Endothelial cell of umbilical vein (primary cell): ENCODE results near the gene MED16.

Source experiments
- EZH2 ChIP-seq: IDR thresholded peaks from 2 replicates; pipeline ENCODE4 v1.6.1; 2012; ENCODE audit warnings: borderline replicate concordance, low read depth, mild to moderate bottlenecking, moderate library complexity, low read length, inconsistent platforms; ENCODE audit not compliant: severe bottlenecking
- FOS ChIP-seq: IDR thresholded peaks from 2 replicates; pipeline ENCODE4 v1.6.1; 2011; ENCODE audit warnings: mild to moderate bottlenecking, low read length, moderate library complexity, borderline replicate concordance; ENCODE audit not compliant: insufficient read depth
- JUN ChIP-seq: IDR thresholded peaks from 2 replicates; pipeline ENCODE4 v1.6.1; 2011; ENCODE audit warnings: borderline replicate concordance, low read depth; ENCODE audit not compliant: insufficient read length, insufficient read depth
- MYC ChIP-seq: IDR thresholded peaks from one replicate; pipeline ENCODE4 v1.6.1; 2011; ENCODE audit warnings: mild to moderate bottlenecking, low read depth, low read length
- POLR2A ChIP-seq: IDR thresholded peaks from 2 replicates; pipeline ENCODE4 v1.6.1; 2012; ENCODE audit warnings: low read depth, mild to moderate bottlenecking, control low read depth, low read length
- POLR2AphosphoS5 ChIP-seq: IDR thresholded peaks from 2 replicates; pipeline ENCODE4 v1.6.1; 2012; ENCODE audit warnings: low read depth, mild to moderate bottlenecking, control low read depth, low read length, moderate library complexity; ENCODE audit not compliant: insufficient read depth
- TF ChIP-seq, protein P1 (sequence below), 2 donors: IDR thresholded peaks; 1 replicate in 1 of 2; 2 replicates in 1 of 2; pipeline ENCODE4 v1.5.1; 2011; ENCODE audit warnings: low read length in 2 of 2, mild to moderate bottlenecking in 2 of 2, moderate library complexity in 2 of 2, control low read depth in 1 of 2, inconsistent platforms in 1 of 2, low read depth in 1 of 2; ENCODE audit not compliant: insufficient read depth in 1 of 2; ENCODE audit errors: extremely low read depth in 1 of 2
- TF ChIP-seq, protein P2 (sequence below): IDR thresholded peaks from 2 replicates; pipeline ENCODE4 v1.6.1; 2011; ENCODE audit not compliant: insufficient read depth, insufficient read length

DNA sequence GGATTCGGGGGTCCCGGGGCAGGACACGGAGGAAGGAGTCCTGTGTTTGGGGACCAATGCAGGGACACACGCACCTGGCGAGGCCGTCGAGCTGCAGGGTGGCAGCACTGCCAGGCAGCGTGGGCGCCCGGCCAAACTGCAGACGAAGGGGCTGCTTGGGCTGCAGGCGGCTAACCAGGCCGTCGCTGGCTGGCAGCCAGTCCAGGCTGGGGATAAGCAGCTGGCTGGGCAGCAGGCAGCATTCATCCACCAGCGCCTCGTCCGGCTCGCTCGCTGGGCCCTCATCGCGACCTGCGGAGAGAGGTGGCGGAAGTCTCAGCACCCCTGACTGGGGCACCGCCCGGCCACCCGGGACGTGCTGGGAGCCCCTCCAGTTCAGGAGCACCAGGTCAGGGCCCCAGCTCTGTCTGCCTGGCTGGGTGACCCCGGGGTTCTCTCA is 22.0 kb downstream of the MED16 start:
- TF ChIP-seq, protein P1, sequence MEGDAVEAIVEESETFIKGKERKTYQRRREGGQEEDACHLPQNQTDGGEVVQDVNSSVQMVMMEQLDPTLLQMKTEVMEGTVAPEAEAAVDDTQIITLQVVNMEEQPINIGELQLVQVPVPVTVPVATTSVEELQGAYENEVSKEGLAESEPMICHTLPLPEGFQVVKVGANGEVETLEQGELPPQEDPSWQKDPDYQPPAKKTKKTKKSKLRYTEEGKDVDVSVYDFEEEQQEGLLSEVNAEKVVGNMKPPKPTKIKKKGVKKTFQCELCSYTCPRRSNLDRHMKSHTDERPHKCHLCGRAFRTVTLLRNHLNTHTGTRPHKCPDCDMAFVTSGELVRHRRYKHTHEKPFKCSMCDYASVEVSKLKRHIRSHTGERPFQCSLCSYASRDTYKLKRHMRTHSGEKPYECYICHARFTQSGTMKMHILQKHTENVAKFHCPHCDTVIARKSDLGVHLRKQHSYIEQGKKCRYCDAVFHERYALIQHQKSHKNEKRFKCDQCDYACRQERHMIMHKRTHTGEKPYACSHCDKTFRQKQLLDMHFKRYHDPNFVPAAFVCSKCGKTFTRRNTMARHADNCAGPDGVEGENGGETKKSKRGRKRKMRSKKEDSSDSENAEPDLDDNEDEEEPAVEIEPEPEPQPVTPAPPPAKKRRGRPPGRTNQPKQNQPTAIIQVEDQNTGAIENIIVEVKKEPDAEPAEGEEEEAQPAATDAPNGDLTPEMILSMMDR (IDR thresholded peaks at IDR 0.05; ENCODE audit: extremely low read depth in 1 of 2, insufficient read depth in 1 of 2, low read depth in 1 of 2, low read length in 2 of 2) = no peak
- TF ChIP-seq EZH2 = no peak
- TF ChIP-seq JUN = no peak
- TF ChIP-seq FOS = no peak
- TF ChIP-seq POLR2A = no peak
- TF ChIP-seq POLR2AphosphoS5 = no peak
- TF ChIP-seq, protein P2, sequence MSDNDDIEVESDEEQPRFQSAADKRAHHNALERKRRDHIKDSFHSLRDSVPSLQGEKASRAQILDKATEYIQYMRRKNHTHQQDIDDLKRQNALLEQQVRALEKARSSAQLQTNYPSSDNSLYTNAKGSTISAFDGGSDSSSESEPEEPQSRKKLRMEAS = no peak
- TF ChIP-seq MYC = no peak
